Muscle of leg (tissue), 11 donors: ENCODE data around the gene CREBBP. TPM values are rescaled to one million over a fixed set of nuclear protein-coding genes. Genes with fewer than 3 reads are reported as not detected.

Source experiments
- DNase-seq: peaks from one replicate; pipeline ENCODE4 v3.0.0; 2013
- H3K27ac ChIP-seq: one replicate; pipeline ENCODE4 v1.5.1; 2013; ENCODE audit warnings: mild to moderate bottlenecking, low read length, control low read depth
- H3K27me3 ChIP-seq: one replicate; pipeline ENCODE4 v1.6.1; 2013; ENCODE audit warnings: low read length; ENCODE audit not compliant: control insufficient read depth, insufficient read depth
- H3K36me3 ChIP-seq: one replicate; pipeline ENCODE4 v1.6.1; 2013; ENCODE audit warnings: low read length; ENCODE audit not compliant: control insufficient read depth, insufficient read depth
- H3K4me1 ChIP-seq: one replicate; pipeline ENCODE4 v1.6.1; 2013; ENCODE audit warnings: low read length; ENCODE audit not compliant: control insufficient read depth, insufficient read depth
- H3K4me3 ChIP-seq: one replicate; pipeline ENCODE4 v1.5.1; 2013; ENCODE audit warnings: low read length, control low read depth
- H3K9me3 ChIP-seq: replicated peaks from 2 replicates; pipeline ENCODE4 v1.6.1; 2013; ENCODE audit warnings: low read depth, low read length; ENCODE audit not compliant: control insufficient read depth
- WGBS: methylation state at CpG from one replicate; pipeline ENCODE4 v1.1.5; 2013; ENCODE audit warnings: missing lambda C conversion rate; ENCODE audit not compliant: insufficient coverage; 5-methylcytosine and 5-hydroxymethylcytosine counted together
- polyA plus RNA-seq, 8 donors: library from polyadenylated mRNA; unstranded; fragments of 120-200 nt; gene quantifications; one replicate each; pipeline versions ENCODE4 v1.2.1 to v1.2.3, GENCODE V29; 2013; ENCODE audit warnings: inconsistent platforms in 1 of 8, low replicate concordance in 1 of 8; ENCODE audit not compliant: insufficient read length in 8 of 8, insufficient read depth in 1 of 8
- total RNA-seq: library from RNA; stranded (reverse); fragments of 120-200 nt; gene quantifications from one replicate; pipeline ENCODE4 v1.2.4, GENCODE V29; 2013

The CREBBP gene
- total and polyA plus RNA-seq, 9 donors = 26.4 to 54.2 (median 44.8) TPM

GRCh38 chr16:3841729-3842508 lies 38.6 kb downstream of the CREBBP start:
- DNase-seq = no peak
- Histone ChIP-seq H3K9me3 (no peaks in the 10 kb centered on the region), H3K36me3 (peaks cover 9% of the 10 kb centered on the region), H3K27me3 (no peaks in the 10 kb centered on the region), H3K4me3 (no peak overlapping the region), H3K27ac (no peak overlapping the region), H3K4me1 (peaks cover 4% of the 10 kb centered on the region)
- WGBS = 60% methylated on average over 1 of the region's 10 CpGs

- Histone ChIP-seq H3K9me3 (no peaks in the 10 kb centered on the region), H3K27ac (no peak overlapping the region), H3K4me3 (no peak overlapping the region), H3K27me3 (no peaks in the 10 kb centered on the region), H3K4me1 (peaks cover 4% of the 10 kb centered on the region), H3K36me3 (peaks cover 8% of the 10 kb centered on the region)
- 71% methylated on average over 1 of the region's 4 CpGs for WGBS
- DNase-seq = no peak
Measured at GRCh38 chr16:3839402-3840184, 40.9 kb downstream of the CREBBP start.

GRCh38 chr16:3838600-3839401 lies 41.7 kb downstream of the CREBBP start:
- H3K27me3 ChIP-seq = no peaks in the 10 kb centered on the region
- H3K36me3 ChIP-seq = peaks cover 8% of the 10 kb centered on the region
- WGBS = no CpG with 5 or more reads among the region's 9 CpGs
- no peak overlapping the region for H3K4me3 ChIP-seq
- H3K9me3 ChIP-seq = peaks cover 2% of the 10 kb centered on the region
- DNase-seq = no peak
- H3K27ac ChIP-seq = no peak overlapping the region
- peaks cover 4% of the 10 kb centered on the region for H3K4me1 ChIP-seq

- H3K27ac ChIP-seq = no peak overlapping the region
- no peak for DNase-seq
- H3K27me3 ChIP-seq = no peaks in the 10 kb centered on the region
- peaks cover 6% of the 10 kb centered on the region for H3K36me3 ChIP-seq
- H3K4me1 ChIP-seq = peaks cover 4% of the 10 kb centered on the region
- peaks cover 6% of the 10 kb centered on the region for H3K9me3 ChIP-seq
- no CpG with 5 or more reads among the region's 5 CpGs for WGBS
- H3K4me3 ChIP-seq = no peak overlapping the region
Measured at GRCh38 chr16:3837851-3838586, 42.5 kb downstream of the CREBBP start.

- Histone ChIP-seq H3K4me3 (no peak overlapping the region), H3K27me3 (no peaks in the 10 kb centered on the region), H3K4me1 (peaks cover 4% of the 10 kb centered on the region), H3K36me3 (peaks cover 6% of the 10 kb centered on the region), H3K27ac (no peak overlapping the region), H3K9me3 (peaks cover 16% of the 10 kb centered on the region)
- no peak for DNase-seq
- no CpG with 5 or more reads among the region's 4 CpGs for WGBS
Measured at GRCh38 chr16:3836641-3837040, 43.9 kb downstream of the CREBBP start.

- Histone ChIP-seq H3K27ac (no peak overlapping the region), H3K4me1 (peaks cover 1% of the 10 kb centered on the region), H3K4me3 (no peak overlapping the region), H3K9me3 (peaks cover 18% of the 10 kb centered on the region), H3K36me3 (peaks cover 6% of the 10 kb centered on the region), H3K27me3 (no peaks in the 10 kb centered on the region)
- WGBS = no CpG with 5 or more reads among the region's 7 CpGs
- no peak for DNase-seq
Measured at GRCh38 chr16:3835089-3835602, 45.4 kb downstream of the CREBBP start.

GRCh38 chr16:3832668-3833067 lies 47.8 kb downstream of the CREBBP start:
- 100% methylated on average over 1 of the region's 4 CpGs for WGBS
- no peak for DNase-seq
- Histone ChIP-seq H3K9me3 (peaks cover 18% of the 10 kb centered on the region), H3K4me3 (no peak overlapping the region), H3K27ac (no peak overlapping the region), H3K36me3 (peaks cover 8% of the 10 kb centered on the region), H3K27me3 (no peaks in the 10 kb centered on the region), H3K4me1 (no peaks in the 10 kb centered on the region)

- H3K27me3 ChIP-seq = no peaks in the 10 kb centered on the region
- WGBS = 79% methylated on average over 2 of the region's 9 CpGs
- H3K9me3 ChIP-seq = peaks cover 18% of the 10 kb centered on the region
- H3K4me1 ChIP-seq = no peaks in the 10 kb centered on the region
- H3K4me3 ChIP-seq = no peak overlapping the region
- no peak for DNase-seq
- peaks cover 10% of the 10 kb centered on the region for H3K36me3 ChIP-seq
- H3K27ac ChIP-seq = no peak overlapping the region
Measured at GRCh38 chr16:3830625-3831254, 49.8 kb downstream of the CREBBP start.
